ENCODE data around the gene HTR3B.

- TF ChIP-seq CTCF (IDR thresholded peaks at IDR 0.05): no peak
- TF ChIP-seq EZH2phosphoT487 (IDR thresholded peaks at IDR 0.05): no peak
Measured at GRCh38 chr11:113906516-113906915, 1.9 kb downstream of the HTR3B start.

Data from neural progenitor cell (in vitro differentiated cells).